ENCODE measurements around the gene GALNTL6.

GRCh38 chr4:172822331-172822730 lies 1009.1 kb downstream of the GALNTL6 start:
- TF ChIP-seq POLR2A (IDR thresholded peaks at IDR 0.05; ENCODE audit: borderline replicate concordance, extremely low read depth, insufficient read depth, insufficient read length) = no peak
- TF ChIP-seq CTCF (IDR thresholded peaks at IDR 0.05 in 2 of 3, conservative IDR thresholded peaks at IDR 0.05 in 1 of 3; ENCODE audit: borderline replicate concordance in 1 of 3, insufficient read depth in 1 of 3, low read depth in 2 of 3, low read length in 2 of 3) = no peak
- TF ChIP-seq EZH2 (IDR thresholded peaks at IDR 0.05) = no peak
- TF ChIP-seq EZH2phosphoT487 (IDR thresholded peaks at IDR 0.05; ENCODE audit: borderline replicate concordance) = no peak
- no peak for TF ChIP-seq JUND (IDR thresholded peaks at IDR 0.05)
- no peak for TF ChIP-seq MAX (IDR thresholded peaks at IDR 0.05)
- TF ChIP-seq CEBPB (IDR thresholded peaks at IDR 0.05; ENCODE audit: low read depth) = no peak
- TF ChIP-seq SP1 (IDR thresholded peaks at IDR 0.05; ENCODE audit: low read depth) = no peak
- no peak for TF ChIP-seq FOSL1 (IDR thresholded peaks at IDR 0.05; ENCODE audit: low read depth)
- no peak for TF ChIP-seq POLR2AphosphoS5 (IDR thresholded peaks at IDR 0.05; ENCODE audit: low read depth, low read length)
